ENCODE data around the gene OR10J1.

DNA sequence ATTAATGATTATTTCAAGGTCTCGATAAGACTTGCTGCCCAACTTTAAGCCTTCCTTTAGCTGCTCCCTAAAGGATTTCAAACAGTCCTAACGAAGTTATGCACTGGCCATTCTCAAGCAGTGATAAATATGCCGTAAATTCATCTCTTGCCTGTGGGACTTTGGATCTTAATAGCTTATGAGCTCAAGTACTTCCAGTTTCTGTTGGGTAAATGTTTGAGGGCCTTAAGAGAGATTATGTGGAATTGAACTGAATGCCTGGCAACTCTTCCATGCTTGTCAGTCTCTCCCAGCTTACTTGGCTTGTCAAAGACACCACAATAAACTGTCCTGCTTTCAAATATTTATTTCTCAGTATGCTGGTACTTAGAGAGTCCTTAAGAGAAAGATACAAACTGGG lies 11.0 kb upstream of the OR10J1 start:
- TF ChIP-seq CTCF (IDR thresholded peaks at IDR 0.05 in 8 of 11, conservative IDR thresholded peaks at IDR 0.05 in 3 of 11) (no peak), POLR2A (IDR thresholded peaks at IDR 0.05) (no peak)

All from spleen (tissue), 7 donors.